Activated T-helper 1 cell treated with anti-CD3 and anti-CD28 coated beads, Interleukin-2, amount 50 U/mL, for 16 hours (primary cell): ENCODE measurements around the gene ATXN7.

Experiments used
- DNase-seq, 2 donors: peaks; one replicate each; pipeline ENCODE4 v3.0.0-alpha.2; 2020; ENCODE audit warnings: low read depth in 1 of 2, low spot score in 1 of 2

Gene ATXN7

GRCh38 chr3:63960048-63960711 lies 96.5 kb downstream of the ATXN7 start:
- no peak for DNase-seq

DNA sequence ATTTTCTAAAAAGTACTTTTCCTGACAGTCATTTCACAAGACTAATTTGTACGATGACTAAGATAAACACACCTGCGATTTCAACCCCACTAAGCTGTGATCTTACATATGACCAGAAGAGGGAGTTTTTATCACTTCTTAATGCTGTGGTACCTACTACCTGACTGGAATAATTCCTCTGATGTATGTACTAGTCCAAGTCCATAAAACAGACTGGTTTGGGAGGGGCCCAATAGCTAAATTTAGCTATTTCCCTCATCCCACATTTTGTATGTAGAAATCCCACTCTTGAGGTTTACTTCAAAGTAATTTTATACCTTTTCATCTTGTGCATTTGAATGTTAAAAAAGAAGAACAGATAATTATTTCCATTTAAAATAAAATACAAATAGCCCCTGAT lies 98.2 kb downstream of the ATXN7 start:
- DNase-seq: no peak

GRCh38 chr3:63963496-63963895 lies 99.8 kb downstream of the ATXN7 start:
- DNase-seq: no peak

GRCh38 chr3:63964681-63965485 lies 101.2 kb downstream of the ATXN7 start:
- no peak for DNase-seq

DNA sequence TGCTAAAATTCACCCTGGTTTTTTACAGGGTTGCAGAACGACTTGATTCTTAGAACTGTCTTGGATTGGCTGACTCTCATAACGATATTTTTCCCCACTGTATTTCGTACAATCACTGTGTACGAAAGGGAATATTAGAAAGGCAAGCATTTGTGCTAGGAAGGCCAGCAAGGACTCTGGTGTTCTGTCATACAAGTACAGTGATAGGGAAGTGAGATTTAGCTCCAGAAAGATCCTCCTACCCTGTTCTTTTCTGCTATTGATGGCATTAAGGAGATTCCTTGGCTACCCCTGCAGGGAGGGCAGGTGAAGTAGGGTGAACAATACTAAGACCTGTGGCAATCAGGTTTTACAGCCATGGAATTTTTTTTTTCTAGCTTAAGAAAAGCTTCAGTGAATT lies 102.3 kb downstream of the ATXN7 start:
- no peak for DNase-seq

DNA sequence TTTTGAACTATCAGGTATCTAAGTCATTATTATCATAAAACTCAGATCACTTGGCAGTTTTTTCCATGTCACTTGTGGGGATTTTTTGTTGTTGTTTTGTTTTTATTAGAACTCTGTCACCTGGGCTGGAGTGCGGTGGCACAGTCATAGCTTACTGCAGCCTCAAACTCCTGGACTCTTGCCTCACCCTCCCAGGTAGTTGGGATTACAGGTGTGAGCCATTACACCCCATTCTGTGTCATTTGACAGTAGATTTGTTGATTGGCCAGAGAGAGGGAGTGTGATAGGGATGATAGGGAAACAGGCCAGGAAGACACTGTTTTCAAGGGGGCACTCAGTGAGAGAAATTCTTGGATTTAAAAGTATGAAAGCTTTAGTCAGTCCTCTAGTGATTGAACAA lies 103.2 kb downstream of the ATXN7 start:
- DNase-seq: no peak

DNA sequence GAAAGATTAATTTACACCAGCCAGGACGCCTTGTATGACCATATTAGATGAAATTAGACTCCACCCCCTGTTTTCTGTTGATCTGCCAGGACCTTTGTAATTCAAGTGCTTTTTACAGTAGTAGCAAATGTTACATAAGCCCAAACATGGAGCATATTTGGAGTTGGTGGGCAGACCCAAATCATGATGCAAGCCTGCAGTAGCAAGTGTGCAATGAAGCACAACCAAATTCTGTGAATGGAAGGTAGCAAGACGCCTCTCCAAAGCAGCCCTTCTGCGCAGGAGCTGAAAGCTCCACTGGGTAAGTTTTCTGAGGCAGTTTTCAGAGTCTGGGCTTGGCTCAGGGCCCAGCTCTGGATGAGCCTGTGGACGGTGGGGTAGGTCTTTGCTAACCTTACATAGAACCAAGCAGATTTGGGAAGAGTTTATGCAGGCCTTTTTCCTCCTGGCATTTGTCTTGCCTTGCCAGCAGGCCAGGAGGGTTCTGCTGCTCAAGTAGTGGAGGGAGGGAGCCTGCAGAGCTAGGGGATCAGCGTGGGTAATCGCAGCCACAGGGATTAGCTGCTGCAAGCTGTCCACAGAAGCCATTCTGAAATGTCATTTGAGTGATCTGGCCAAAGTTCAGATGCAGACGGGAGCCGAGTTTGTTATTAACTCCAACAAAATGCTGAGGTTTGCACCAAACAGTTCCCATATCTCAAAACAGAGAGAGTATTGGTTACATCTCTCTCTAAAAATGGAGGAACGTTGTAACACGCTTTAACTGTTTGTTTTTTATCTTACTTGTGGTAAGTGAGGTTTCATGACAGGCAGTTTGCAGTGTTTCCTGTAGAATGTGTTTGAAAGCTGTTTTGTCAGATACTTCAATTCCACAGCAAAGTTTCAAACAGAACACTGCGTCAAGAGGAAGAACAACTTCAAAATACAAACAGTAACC lies 104.3 kb downstream of the ATXN7 start:
- DNase-seq: no peak

DNA sequence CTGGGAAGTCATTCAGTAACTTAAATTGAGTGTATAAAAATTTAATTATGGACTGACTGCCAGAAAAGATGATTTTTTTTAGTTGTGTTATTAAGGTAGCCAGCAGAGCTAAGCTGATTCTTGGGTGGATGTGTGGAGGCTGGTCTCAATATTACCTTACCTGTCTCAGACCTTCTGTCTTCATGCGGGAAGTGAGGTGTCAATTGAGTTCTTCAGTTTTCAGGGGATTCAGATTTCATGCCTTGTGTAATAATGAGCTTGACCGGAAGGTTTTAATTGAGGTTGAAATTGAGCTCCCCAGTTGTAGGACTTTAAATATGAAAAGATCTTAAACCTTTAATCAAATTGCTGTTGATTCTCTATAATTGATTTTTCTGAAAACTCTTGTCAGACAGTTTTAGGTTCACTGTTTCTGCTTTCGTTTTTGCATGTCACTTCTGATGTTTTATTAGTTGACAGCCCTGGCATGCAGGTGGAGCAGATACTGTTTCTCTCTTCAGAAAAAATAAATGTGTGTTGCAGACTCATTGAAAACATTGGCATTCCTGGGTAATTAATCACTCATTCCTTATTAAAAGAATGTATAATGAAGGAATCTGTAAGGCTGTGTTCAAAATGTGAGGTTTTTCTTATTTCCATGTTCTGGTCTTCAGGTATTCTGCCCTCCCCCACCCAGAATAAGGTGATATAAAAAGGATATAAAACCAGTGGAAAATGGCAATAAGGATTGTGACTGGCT lies 105.1 kb downstream of the ATXN7 start:
- DNase-seq: no peak

DNA sequence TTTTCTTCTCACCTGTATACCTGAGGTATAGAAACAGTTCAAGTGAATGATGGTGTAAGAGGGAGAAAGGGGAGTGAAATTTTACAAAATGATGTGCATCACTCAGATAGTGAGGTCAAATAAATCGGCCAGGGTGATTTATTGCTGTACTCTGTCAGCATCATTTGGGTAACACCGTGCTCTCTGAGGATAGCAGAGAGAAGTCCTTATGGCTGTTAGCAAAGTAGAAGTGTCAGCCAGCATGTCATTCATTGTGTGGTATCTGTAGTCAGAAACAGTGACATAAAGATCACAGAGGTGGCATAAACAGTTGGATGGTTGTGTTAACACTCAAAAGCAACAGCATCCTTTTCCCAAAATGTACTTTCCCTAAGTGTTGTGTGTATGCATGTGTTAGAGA lies 106.2 kb downstream of the ATXN7 start:
- no peak for DNase-seq

DNA sequence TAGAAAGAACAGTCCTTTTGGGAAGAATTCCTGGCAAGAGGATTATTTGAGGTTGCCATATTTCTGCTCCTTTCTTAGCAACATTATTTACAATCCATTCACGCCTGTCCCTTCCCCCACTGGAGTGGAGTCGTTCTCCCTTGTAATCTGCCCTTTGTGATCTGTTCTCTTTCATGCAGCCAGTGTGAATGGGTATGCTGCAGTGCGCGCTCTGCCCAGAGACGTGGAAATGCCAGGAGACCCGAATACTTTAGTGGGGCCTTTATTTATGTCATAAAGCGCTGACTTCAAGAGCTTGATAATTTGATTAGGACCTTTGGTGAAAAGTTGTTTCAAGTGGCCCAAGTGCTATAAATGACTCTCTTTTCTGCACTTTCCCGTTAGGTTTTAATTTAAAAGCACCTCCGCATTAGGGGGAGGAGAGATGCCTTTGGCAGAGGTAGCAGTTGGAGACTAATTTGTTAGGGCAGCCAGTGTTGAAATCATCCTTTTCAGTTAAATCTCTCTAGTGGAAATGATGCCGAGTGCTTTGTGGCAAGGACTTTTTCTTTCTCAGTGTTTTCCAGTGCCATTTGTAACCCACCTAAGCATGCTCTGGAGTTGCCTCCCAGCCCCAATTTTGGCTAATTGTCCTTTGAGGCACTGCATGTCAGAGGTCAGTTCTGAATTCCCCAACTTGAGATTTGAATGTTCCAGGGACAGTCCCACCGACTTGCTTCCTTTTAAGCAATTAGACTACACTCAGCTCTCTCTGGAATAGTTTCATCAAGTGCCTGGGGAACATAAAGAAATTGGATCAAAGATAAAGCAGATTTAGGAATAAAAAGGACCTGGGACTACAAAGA lies 107.2 kb downstream of the ATXN7 start:
- no peak for DNase-seq

DNA sequence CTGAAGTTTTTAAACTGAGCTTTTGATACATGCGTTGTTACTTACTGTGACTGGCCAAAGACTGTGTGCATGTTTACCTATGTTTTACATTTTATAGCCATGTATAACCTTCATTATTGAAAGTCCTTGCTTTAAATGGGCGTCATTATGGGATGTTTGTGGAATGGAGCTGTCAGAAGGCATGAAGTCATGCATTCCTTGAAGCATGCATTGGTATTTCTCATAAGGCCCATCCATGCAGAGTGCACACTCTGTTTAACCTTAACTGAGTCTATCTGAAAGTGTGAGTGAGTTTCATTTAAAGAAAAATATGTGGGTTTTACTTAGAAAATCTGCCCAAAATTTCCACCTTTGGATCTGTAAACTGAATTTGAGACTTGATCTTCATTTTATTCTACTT lies 108.5 kb downstream of the ATXN7 start:
- no peak for DNase-seq

DNA sequence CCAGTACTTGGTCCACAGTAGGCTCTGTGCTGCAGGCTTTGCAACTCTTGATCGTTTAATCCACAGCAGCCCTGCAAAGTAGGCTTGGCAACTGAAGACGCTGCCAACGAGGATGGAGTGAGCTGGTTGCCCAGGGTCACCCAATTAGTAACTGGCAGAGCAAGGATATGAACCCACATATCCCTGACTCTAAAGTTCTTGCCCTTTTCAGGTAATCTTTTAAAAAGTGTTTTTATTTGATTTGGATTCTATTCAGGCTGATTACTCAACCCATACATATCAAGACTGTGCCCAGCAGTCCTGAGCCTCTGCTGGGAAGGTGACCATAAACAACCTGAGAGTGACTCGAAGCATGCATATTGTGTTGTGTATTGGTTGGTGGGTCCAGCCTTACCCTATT lies 109.3 kb downstream of the ATXN7 start:
- no peak for DNase-seq

DNA sequence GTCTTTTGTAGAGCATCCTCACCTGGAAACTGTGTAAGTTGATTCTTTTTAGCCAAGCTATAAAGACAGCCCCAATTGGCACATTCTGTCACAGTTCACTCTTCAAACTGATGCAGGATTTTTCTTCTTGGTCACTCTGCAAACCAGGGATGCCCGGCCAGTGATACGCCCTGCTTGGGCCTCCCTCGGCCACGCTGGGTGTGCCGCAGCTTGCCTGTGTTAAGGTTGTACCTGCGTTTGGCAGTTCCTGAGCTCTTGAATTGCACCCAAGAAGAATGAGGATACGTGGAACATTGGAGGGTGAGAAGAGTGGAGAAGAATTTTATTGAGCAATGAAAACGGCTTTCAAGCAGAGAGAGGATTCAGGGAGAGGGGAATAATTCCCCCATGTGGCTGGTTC lies 109.7 kb downstream of the ATXN7 start:
- no peak for DNase-seq

DNA sequence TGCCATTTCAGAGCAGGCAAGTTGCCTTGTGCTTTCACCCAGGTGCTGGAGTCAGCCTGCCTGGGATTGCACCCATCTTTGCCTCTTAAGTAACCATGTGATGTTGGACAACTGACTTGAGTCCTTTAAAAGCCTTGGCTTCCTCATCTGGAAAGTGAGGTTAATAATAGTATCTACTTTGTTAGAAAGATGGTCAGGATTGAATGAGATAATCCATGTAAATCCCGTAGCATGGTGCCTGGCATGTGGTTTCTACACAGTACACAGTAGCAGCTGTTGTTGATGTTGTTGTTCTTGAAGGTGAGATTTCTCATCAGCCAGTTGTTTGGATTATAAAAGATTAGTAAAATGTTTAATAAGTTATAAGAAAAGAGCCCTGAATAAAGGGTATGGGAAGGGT lies 110.8 kb downstream of the ATXN7 start:
- DNase-seq: no peak

DNA sequence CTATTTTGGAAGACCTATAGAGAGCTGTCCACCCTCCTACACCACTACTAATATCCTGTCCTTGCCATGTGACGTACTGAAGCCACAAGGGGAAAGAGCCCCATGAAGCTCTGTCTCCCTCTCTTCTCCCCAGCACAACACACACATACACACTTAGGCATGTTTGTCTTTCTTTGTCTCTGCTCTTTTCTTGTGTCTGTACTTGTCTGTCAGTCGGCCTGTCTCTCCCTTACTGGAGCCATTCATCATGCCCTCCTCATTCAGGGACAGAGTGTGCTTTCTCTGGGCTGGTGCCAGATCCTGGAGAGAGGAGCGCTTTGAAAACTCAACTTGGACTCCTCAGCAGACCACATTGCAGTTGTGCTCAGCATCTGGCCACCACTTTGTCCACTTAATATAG lies 112.1 kb downstream of the ATXN7 start:
- DNase-seq: no peak

- DNase-seq: no peak
These were observed 112.6 kb downstream of the ATXN7 start for GRCh38 chr3:63976161-63976871.

GRCh38 chr3:63976872-63977200 lies 113.2 kb downstream of the ATXN7 start:
- no peak for DNase-seq

- no peak for DNase-seq
These were observed 114.2 kb downstream of the ATXN7 start for GRCh38 chr3:63977893-63978292.

GRCh38 chr3:63979093-63979885 lies 115.6 kb downstream of the ATXN7 start:
- no peak for DNase-seq
